Large intestine (tissue), 3 donors: ENCODE results near the gene SLC29A3. TPM values are rescaled to one million over a fixed set of nuclear protein-coding genes. Genes with fewer than 3 reads are reported as not detected.

Experiments
- DNase-seq, 2 donors: peaks; one replicate each; pipeline versions ENCODE4 v3.0.0 to v3.0.0-alpha.2; 2013
- H3K27ac ChIP-seq: one replicate; pipeline ENCODE4 v1.5.1; 2013; ENCODE audit warnings: low read length
- H3K27me3 ChIP-seq: 2 replicates; pipeline ENCODE4 v1.6.1; 2013; ENCODE audit warnings: low read length; ENCODE audit not compliant: control insufficient read depth, insufficient read depth
- H3K36me3 ChIP-seq: 2 replicates; pipeline ENCODE4 v1.6.1; 2013; ENCODE audit warnings: low read length; ENCODE audit not compliant: control insufficient read depth, insufficient read depth
- H3K4me1 ChIP-seq: one replicate; pipeline ENCODE4 v1.6.1; 2013; ENCODE audit warnings: low read length; ENCODE audit not compliant: control insufficient read depth, insufficient read depth
- H3K4me3 ChIP-seq: one replicate; pipeline ENCODE4 v1.5.1; 2013; ENCODE audit warnings: low read length
- H3K9me3 ChIP-seq: one replicate; pipeline ENCODE4 v1.6.1; 2013; ENCODE audit warnings: mild to moderate bottlenecking, low read depth, low read length, moderate library complexity; ENCODE audit not compliant: control insufficient read depth
- WGBS: methylation state at CpG from one replicate; pipeline ENCODE4 v1.1.5; 2013; ENCODE audit warnings: low lambda C conversion rate; ENCODE audit not compliant: insufficient coverage; 5-methylcytosine and 5-hydroxymethylcytosine counted together
- polyA plus RNA-seq: library from polyadenylated mRNA; unstranded; fragments of 120-200 nt; gene quantifications from one replicate; pipeline ENCODE4 v1.2.1, GENCODE V29; 2013

The SLC29A3 gene
- polyA plus RNA-seq, 1 donor = 16.2 TPM

DNA sequence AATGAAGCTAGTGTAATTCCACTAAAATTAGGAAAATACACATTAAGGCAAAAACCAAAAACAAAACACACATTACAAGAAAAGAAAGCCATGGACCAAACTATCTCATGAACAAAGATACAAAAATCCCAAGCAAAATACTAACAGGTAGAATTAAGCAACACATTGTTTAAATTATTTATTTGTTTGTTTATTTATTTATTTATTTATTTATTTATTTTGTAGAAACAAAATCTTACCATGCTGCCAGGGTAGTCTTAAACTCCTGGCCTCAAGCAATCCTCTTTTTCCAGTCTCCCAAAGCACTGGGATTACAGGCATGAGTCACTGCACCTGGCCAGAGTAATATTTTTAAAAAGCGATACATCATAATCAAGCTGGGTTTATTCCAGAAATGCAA, 6.8 kb upstream of the SLC29A3 start:
- Histone ChIP-seq H3K36me3 (no peaks in the 10 kb centered on the region), H3K4me1 (peaks cover 16% of the 10 kb centered on the region), H3K27ac (no peak overlapping the region), H3K9me3 (no peaks in the 10 kb centered on the region), H3K4me3 (no peak overlapping the region), H3K27me3 (no peaks in the 10 kb centered on the region)
- no CpG with 5 or more reads among the region's 1 CpG for WGBS
- no peak for DNase-seq

DNA sequence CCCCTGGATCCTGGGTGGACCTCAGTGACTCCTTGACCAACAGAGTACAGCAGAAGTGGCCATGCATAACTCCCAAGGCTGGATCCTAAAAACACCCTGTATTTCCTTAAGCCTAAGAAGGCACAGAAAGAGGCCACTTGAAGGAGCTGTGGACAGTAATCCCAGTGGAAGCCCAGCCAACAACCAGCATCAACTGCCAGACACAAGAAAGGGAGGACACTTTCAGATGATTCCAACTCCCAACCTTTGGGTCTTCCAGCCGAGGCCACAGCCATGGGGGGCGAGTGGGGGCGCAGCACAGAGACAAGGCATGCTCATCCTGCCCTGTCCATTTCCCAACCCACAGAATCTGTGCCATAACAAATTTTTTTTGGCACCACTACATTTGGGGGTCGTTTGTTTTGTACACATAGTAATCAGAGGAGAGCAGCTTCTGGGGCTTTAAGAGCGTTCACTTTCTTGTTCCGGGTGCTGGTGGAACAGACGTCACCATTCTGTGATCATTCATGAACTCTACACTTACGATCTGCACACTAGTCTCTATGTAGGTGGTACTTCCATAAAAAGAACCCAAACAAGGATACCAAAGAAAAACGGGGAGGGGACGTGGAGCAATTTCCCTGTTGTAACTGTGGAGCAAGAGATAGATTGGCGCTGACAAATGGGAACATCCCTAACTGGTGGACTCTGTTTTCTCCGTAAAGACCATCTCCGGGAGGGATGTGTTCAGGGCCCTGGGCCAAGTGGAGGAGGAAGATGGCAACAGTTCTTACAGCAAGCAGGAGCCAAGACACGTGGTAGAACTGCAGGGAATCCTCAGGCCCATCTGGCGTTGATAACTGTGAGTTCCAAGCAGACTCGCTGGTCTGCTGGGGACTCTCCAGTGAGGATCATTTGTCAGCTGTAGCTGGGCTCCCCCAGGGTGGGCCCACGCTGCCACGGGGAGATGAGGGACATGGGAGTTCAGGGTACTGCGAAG, 6.0 kb upstream of the SLC29A3 start:
- 60% methylated on average over 3 of the region's 19 CpGs for WGBS

DNA sequence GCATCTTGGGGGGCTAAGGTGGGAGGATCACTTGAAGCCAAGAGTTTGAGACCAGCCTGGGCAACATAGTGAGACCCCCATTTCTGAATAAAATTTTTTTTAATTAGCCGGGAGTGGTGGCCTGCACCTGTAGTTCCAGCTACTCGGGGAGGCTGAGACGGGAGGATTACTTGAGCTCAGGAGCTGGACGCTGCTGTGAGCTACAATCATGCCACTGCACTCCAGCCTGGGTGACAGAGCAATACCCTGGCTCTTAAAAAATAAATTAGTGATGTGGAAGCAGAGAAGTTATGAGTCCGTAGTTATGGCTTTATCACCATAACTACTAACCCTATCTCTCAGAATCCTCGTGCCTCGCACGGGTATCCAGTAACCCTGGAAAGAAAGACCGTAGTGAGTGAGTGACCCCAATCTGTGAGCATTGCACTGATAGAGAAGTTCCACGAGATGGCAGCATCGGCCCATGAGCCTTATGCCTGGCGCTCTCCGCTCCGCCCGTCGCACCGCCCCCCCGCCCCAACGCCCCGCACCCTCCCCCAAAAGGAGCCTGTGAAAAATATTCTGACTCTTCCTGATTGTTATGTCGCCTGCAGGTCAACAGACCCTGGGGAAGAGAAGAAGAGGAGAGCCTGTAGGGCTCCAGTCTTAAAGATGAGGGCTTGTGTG, 4.9 kb upstream of the SLC29A3 start:
- no peak for DNase-seq
- Histone ChIP-seq H3K36me3 (no peaks in the 10 kb centered on the region), H3K27me3 (no peaks in the 10 kb centered on the region), H3K9me3 (no peaks in the 10 kb centered on the region), H3K4me1 (peaks cover 6% of the 10 kb centered on the region), H3K27ac (no peak overlapping the region), H3K4me3 (no peak overlapping the region)
- WGBS = 7% methylated on average over 3 of the region's 21 CpGs

More for the DNA sequence above, 6.0 kb upstream of the SLC29A3 start:
- H3K9me3 ChIP-seq = no peaks in the 10 kb centered on the region
- no peaks in the 10 kb centered on the region for H3K27me3 ChIP-seq
- H3K4me3 ChIP-seq = no peak overlapping the region
- no peak overlapping the region for H3K27ac ChIP-seq
- no peaks in the 10 kb centered on the region for H3K36me3 ChIP-seq
- H3K4me1 ChIP-seq = peaks cover 9% of the 10 kb centered on the region
- peak; percentile 41 to 56 for DNase-seq

DNA sequence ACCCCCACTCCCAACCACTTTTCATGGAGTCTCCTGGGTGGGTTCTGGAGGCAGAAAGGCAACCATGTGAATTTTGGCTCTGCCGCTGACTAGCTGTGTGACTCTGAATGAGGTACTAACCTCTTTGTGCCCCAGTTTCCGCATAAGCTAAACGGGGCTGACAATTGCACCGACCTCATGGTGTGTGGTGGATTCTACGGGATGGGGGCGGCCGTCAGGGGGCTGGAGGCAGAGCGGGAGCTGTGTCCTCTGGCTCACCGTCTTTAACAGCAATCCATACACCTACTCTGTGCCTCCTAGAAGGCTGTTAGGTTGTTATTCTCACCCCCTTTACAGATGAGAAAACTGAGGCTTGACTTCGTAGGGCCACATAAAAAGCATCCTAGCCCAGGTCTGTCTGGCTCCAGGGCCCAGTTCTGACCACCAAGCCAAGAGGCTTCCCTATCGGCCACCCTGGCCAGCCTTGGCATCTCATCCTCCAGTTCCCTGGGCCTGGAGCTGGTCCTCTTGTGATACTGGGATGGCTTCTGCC, 4.3 kb upstream of the SLC29A3 start:
- no peak overlapping the region for H3K4me3 ChIP-seq
- H3K27me3 ChIP-seq = no peaks in the 10 kb centered on the region
- no CpG with 5 or more reads among the region's 11 CpGs for WGBS
- peaks cover 6% of the 10 kb centered on the region for H3K4me1 ChIP-seq
- DNase-seq = no peak
- no peaks in the 10 kb centered on the region for H3K9me3 ChIP-seq
- no peak overlapping the region for H3K27ac ChIP-seq
- H3K36me3 ChIP-seq = no peaks in the 10 kb centered on the region

DNA sequence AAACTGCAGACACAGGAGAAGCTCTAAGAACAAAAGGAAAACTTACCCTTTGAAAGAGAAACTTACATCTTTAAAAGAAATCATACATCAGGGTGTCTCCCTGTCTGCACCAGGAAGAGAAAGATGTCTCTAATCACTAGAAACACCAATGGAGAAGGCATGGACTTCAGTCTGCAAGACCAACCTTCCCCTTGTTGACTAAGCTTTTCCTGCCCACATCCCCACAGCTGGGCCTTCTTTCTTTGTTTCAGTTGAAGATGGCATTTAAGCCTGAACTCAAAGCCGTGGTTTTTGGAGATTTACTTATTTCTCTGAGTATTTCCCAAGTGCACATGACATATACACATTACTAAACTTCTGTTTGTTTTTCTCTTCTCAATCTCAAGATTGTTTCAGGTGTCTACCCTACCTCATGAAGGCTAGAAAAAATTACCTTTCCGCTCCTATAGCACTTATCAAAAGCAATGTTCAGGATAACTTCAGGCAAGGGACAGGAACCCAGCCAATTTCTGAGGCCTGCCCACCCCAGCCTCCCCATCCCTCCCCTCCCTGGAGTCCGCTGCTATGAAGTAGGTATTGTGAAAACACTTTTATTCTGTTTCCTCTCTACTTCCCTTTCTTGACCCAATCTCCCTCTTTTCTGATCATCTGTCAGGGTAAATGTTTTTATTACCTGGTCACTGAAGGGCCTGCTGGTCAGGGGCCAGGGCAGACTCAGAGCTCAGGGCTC, 2.8 kb upstream of the SLC29A3 start:
- Histone ChIP-seq H3K4me3 (no peak overlapping the region), H3K4me1 (peaks cover 6% of the 10 kb centered on the region), H3K9me3 (no peaks in the 10 kb centered on the region), H3K27me3 (no peaks in the 10 kb centered on the region), H3K36me3 (no peaks in the 10 kb centered on the region), H3K27ac (no peak overlapping the region)
- DNase-seq = peak in 1 of 2 donors; percentile 33
- no CpG with 5 or more reads among the region's 3 CpGs for WGBS

DNA sequence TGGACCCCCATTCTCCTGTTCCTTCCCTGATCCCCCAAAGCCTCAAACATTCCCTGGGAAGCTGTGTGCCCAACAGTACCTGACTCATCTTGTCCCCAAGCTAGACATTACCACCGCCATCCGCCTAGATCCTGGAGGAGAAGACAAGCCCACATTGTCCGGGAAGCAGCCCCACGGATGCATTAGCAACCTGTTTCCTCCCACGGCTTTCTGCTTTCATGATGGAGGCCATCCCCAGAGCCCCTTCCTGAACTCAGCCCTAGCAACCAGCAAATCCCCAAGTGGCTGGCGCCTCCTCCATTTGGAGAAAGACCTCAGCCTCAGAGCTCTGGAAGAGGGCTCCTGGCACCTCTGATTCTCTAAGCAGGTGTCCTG, 2.3 kb upstream of the SLC29A3 start:
- DNase-seq = no peak
- no CpG with 5 or more reads among the region's 6 CpGs for WGBS
- no peaks in the 10 kb centered on the region for H3K27me3 ChIP-seq

DNA sequence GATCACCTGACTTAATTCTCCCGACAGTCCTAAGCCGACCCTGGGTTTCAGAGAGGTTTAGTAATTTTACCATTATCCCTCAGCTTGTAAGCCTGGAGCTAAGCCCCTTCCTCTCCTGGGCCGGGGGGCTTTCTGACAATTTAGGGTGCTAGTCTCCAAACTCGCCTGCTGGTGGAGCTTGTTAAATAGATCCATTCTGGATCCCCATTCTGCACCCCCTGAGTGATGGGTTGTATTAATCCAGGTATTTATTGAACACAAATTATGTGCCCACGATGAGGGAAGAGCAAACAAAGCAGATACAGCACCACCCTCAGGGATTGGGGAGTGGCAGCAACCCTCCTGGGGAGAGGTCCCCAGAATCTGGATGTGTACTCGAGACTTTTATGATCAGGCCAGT, 1.3 kb upstream of the SLC29A3 start:
- Histone ChIP-seq H3K27me3 (no peaks in the 10 kb centered on the region), H3K36me3 (peaks cover 1% of the 10 kb centered on the region), H3K4me3 (no peak overlapping the region), H3K4me1 (peaks cover 6% of the 10 kb centered on the region), H3K9me3 (no peaks in the 10 kb centered on the region), H3K27ac (no peak overlapping the region)
- no CpG with 5 or more reads among the region's 6 CpGs for WGBS
- no peak for DNase-seq

More for the DNA sequence above, 2.3 kb upstream of the SLC29A3 start:
- Histone ChIP-seq H3K4me1 (peaks cover 6% of the 10 kb centered on the region), H3K9me3 (no peaks in the 10 kb centered on the region), H3K4me3 (no peak overlapping the region), H3K27ac (no peak overlapping the region), H3K36me3 (no peaks in the 10 kb centered on the region)

DNA sequence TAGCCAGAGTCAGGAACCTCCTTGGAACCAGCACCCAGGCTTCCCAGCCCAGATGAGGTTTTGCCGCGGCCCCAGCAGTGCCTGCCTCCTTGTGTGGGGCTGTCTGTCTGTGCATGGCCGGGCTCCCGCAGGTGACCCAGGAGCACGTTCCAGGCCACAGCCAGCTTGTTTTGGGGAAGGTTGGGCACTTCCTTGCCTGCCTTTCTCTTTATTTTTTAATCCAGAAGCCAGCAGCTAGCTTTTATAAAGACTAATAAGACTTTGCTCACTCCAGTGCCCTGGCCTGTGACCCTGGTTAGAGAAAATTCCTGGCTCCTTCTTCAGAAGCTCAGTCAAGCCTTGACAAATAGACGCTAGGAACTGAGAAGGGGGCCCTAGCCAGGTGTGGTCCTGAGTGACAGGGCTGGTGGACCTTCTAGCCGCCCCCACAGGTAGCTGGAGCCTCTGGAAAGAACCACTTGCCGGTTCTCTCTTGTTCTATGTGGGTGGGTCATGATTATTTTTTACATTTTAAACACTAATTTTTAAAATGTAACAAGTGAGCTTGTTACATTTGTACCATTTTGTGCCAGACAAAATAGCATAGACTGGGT, 837 bp downstream of the SLC29A3 start:
- Histone ChIP-seq H3K9me3 (no peaks in the 10 kb centered on the region), H3K27ac (no peak overlapping the region), H3K4me1 (peaks cover 6% of the 10 kb centered on the region), H3K4me3 (peak overlapping the region; percentile 59), H3K27me3 (no peaks in the 10 kb centered on the region), H3K36me3 (peaks cover 21% of the 10 kb centered on the region)
- DNase-seq = no peak
- WGBS = no CpG with 5 or more reads among the region's 8 CpGs

DNA sequence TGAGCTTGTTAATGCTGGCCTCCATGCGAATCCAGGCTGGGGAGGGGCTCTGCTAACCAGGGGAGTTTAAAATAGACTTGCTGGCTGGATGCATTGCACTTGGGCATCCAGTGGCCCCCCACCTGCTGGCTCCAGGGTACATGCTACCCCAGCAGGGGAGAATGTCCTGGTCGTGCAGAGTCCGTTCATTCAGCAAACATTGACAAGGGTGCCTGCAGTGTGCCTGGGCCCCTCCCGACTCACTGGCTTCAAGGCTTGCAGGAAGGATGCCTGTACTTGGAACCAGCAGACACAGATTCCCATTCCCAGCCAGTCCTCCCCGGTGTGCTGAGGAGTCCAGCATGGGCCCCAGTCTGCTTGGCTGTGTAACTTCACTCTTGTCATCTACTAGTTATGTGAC, 1.5 kb downstream of the SLC29A3 start:
- no peak overlapping the region for H3K4me3 ChIP-seq
- H3K9me3 ChIP-seq = no peaks in the 10 kb centered on the region
- peaks cover 6% of the 10 kb centered on the region for H3K4me1 ChIP-seq
- H3K36me3 ChIP-seq = peaks cover 27% of the 10 kb centered on the region
- WGBS = no CpG with 5 or more reads among the region's 5 CpGs
- no peak overlapping the region for H3K27ac ChIP-seq
- H3K27me3 ChIP-seq = no peaks in the 10 kb centered on the region
- DNase-seq = no peak

DNA sequence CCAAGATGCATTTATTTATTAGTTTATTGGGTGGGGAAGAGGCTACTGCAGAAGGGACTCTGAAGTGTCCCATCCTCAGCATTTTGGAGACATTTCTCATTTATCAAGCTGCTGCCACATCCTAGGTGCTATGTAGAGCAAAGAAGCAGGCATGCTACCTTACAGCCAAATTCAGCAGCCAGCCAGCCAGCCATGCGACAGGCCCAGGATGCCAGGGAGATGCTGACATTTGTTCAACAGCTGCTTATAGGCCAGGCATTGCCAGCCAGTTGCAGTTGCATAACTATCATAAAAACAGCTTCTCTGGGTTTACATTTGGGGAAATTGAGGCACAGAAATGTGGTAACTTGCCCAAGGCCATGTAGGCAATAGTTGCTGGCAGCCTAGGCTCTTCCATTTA, 2.3 kb downstream of the SLC29A3 start:
- H3K4me3 ChIP-seq = no peak overlapping the region
- no peak for DNase-seq
- peaks cover 6% of the 10 kb centered on the region for H3K4me1 ChIP-seq
- peaks cover 30% of the 10 kb centered on the region for H3K36me3 ChIP-seq
- no peaks in the 10 kb centered on the region for H3K9me3 ChIP-seq
- no peaks in the 10 kb centered on the region for H3K27me3 ChIP-seq
- WGBS = no CpG with 5 or more reads among the region's 1 CpG
- H3K27ac ChIP-seq = no peak overlapping the region
